Renal cortical epithelial cell (primary cell): ENCODE measurements around the gene PLA2G4A. TPM values are rescaled to one million over a fixed set of nuclear protein-coding genes. Genes with fewer than 3 reads are reported as not detected.
"Not testable (repeated sequence)": the region's sequence is repeated elsewhere in the genome, so short reads cannot be mapped to it uniquely, and the experiment has no call there.

Experiments
- DNase-seq: peaks from one replicate; pipeline ENCODE4 v3.0.0-alpha.2; 2011; ENCODE audit warnings: low read depth
- total RNA-seq: library from RNA; depleted of rRNA; stranded (reverse); fragments of >200 nt; gene quantifications from 2 replicates; pipeline ENCODE4 v1.2.3, GENCODE V29; 2014

PLA2G4A gene
- total RNA-seq, 1 donor from 2014 or later, result 0.94 TPM

DNA sequence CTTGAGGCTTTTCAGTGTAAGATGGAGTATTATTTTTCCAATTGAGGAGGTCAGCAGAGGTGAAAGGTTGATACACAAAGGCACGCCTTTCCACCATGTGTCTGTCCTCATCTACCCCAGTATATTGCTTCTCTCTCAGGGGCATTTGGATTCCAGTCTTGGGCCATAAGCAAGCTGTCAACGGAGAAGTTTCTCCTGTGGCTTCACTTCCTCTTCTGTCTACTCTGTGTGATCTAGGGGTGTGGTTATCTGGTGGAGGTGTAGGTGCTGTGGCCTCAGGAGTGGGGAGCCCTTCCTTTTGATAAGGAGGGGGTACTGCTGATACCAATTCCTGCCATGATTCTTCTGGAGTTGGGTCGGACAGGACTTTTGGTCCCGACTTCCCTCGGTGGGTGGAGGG is 92.6 kb downstream of the PLA2G4A start:
- not testable (repeated sequence) for DNase-seq

DNA sequence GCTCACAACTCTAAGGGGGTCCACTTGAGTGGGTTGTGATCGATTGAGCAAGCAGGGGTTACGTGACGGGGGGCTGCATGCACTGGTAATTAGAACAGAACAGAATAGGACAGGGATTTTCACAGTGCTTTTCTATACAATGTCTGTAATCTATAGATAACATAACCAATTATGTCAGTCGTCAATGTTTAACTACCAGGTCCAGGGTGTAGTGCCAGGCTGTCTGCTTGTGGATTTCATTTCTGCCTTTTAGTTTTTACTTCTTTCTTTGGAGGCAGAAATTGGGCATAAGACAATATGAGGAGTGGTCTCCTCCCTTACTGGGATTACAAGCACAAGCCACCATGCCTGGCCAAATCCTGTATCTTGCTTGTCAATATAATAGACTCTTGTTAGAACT is 94.1 kb downstream of the PLA2G4A start:
- DNase-seq, result not testable (repeated sequence)

DNA sequence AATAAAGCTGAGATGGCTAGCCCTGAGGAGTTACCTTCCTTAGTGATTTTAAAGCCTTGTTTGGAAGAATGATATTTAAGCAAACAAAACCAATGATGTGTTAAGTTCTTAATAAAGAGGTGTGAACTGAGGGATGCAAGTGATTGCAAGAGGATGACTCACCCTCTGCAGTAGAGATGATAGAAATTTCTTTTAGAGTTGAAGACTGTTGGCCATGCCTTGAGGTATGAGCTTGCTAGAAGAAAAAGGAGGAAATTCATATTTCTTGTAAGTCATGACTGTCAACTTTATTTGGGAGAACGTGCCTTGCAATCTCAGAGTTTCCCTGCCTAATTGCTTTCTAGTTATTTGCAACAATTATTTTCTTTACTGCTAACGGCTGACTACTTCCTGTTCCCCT is 94.7 kb downstream of the PLA2G4A start:
- DNase-seq, result peak; percentile 58

GRCh38 chr1:186925881-186926669 is 97.3 kb downstream of the PLA2G4A start:
- no peak for DNase-seq

- no peak for DNase-seq
These were observed 99.1 kb downstream of the PLA2G4A start for GRCh38 chr1:186927884-186928283.

DNA sequence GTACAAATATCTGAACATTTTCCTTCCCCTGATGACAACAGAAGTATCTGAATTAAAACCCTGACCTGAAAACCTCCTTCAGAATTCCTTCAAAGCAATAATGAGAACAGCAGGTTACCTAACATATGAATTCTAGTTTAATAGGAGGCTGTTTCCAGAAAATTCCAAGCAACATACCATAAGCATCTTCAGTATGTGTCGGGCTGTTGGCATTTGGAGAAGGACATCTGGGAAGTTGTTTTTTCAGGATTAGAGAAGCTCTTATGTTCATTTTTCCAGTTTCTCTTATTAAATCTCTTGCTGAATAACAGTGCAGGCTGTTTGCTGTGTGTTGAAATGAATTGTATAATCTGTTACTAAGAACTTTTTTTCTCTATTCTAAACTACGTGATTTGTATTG is 101.5 kb downstream of the PLA2G4A start:
- DNase-seq, result no peak

- no peak for DNase-seq
These were observed 108.4 kb downstream of the PLA2G4A start for GRCh38 chr1:186937016-186937670.

GRCh38 chr1:186943891-186944686 is 115.3 kb downstream of the PLA2G4A start:
- DNase-seq, result no peak

DNA sequence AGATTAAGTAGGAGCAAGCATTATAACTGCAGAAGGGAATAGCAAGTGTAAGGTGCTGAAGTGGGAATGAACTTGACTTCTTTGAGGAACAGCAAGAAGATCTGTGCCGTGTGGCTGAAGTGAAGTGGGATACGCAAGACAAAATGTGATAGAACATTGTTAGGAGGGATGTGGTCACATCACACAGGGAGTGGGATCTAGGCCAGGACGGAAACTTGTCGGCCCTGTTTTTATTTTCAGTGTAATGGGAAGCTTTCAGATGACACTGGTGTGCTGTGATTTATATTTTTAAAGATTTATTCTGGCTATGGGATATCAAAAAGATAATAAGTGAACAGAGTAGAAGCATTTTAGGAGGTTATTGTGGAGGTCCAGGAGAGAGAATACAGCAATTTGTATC is 116.4 kb downstream of the PLA2G4A start:
- DNase-seq, result no peak

DNA sequence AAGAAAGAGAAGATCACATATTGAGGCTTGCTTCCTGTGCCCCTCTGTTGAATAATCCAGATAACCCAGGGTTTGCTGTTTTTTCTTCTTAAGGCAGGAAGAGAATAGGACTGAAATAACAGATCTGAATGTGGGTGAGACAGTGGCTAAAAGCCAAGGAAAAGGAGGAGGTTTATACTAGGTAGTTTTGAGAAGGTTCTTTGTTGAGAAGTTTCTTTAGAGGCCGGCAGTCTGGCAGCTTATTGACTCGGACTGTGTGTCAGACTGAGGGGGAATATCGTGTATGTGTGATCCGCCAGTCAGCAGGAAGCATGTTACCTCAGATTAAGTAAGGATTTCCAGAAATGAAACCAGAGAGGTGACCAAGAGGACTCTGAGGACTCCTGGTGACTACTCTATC is 119.8 kb downstream of the PLA2G4A start:
- DNase-seq, result no peak

GRCh38 chr1:186949173-186949572 is 120.4 kb downstream of the PLA2G4A start:
- DNase-seq, result no peak

- DNase-seq, result peak; percentile 30
These were observed 121.8 kb downstream of the PLA2G4A start for GRCh38 chr1:186950547-186950946.

DNA sequence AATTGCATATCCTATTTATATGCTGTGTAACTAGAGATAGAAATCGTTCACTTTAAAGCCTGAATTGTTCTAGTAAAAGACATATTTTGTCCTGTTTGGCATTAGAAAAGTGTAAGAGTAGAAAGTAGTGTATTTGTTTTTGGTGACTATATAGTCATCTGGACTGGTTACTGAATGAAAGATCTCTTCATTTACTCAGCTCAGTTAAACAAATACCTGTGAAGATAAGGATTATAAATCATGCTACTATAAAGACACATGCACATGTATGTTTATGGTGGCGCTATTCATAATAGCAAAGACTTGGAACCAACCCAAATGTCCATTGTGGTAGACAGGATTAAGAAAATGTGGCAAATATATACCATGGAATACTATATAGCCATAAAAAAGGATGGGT is 125.1 kb downstream of the PLA2G4A start:
- DNase-seq, result no peak

DNA sequence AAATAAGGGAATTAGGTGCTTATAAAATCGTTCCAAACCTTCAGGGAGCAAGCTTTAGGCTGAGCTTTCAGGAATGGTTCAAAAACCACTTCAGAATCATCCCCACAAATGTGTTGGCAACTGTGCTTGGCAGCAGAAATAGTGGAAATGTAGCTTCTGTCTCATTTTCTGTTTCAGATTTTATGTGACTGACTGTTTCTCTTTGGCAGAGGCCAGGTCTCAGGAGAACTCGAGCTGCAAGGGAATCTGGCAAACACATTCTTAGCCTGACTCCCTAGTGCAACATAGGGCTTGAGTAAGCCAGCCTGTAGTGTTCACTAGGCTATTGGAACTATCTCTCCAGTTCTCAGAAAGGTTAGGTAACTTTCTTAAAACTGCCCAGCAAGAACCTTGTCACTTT is 128.6 kb downstream of the PLA2G4A start:
- no peak for DNase-seq

DNA sequence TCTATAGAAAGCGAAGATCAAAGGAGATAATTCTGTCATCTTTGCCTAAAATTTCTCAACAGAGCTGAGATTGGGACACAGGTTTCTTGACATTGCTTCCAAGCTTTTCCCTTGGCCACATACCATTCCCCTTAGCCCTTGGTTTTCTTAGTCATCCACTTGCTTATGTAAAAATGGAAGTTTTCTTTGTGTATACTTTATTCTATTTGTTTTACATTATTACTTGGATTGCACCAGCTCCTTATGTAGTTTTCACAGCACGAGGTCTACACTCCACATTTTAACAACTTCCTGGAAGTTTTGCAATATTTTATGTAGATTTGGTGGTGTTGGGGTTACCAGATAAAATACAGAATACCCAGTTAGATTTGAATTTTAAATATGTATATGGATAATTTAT is 129.8 kb downstream of the PLA2G4A start:
- DNase-seq, result no peak

DNA sequence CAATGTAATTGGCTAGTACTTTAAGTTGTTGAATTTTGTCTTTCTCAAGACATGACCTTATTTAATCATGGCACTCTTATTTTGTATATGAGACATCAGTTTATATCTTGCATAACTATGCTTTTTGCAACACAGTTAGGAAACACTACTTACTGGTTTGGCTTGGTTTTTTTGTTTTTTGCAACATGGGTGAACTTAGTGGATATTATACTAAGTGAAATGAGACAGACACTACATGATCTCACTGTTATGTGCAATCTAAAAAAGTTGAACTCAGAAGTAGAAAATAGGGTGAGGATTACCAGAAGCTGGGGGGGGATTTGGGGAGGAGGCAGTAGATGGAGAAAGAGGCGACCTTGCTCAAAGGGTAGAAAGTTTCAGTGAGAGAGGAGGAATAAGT is 132.1 kb downstream of the PLA2G4A start:
- no peak for DNase-seq

GRCh38 chr1:186965847-186966246 is 137.1 kb downstream of the PLA2G4A start:
- DNase-seq, result no peak

DNA sequence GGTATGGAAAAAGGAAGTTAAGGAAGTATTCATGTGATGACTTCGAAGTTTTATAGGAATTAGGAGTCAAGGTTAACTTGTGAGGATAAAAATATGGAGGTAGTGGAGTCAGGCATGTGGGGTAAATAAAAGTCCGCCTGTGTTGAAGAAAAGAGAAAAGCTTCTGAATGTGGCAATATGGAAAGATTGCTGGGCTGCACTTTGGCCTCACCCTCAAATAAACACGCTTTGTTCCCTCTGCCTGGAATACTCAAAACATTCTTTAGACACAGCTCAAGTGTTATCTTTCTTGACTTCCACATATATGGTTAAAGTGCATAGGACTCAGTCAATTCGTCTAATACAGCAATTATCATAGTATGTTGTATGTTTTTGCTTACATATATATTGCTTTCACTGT is 137.7 kb downstream of the PLA2G4A start:
- no peak for DNase-seq

- DNase-seq, result peak; percentile 45
These were observed 139.1 kb downstream of the PLA2G4A start for GRCh38 chr1:186967656-186968394.

DNA sequence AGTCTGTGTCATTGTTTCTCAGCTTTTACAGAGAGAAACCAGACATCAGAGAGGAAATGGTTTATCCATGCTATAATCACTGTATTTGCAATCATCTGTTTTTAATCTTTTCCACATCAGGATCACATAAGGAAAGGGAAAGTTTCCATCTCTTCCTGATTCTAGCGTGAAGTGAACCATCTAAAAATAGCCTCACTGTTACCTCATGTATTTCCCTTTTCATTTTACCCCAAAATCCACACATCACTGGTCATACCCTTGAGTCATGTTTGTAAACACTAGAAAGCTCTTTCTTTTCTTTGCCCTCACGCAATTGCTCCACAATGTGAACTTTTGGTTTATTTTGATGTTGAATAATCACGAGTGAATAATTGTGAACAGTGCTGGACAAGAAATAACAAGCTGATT is 146.0 kb downstream of the PLA2G4A start:
- peak; percentile 34 for DNase-seq

DNA sequence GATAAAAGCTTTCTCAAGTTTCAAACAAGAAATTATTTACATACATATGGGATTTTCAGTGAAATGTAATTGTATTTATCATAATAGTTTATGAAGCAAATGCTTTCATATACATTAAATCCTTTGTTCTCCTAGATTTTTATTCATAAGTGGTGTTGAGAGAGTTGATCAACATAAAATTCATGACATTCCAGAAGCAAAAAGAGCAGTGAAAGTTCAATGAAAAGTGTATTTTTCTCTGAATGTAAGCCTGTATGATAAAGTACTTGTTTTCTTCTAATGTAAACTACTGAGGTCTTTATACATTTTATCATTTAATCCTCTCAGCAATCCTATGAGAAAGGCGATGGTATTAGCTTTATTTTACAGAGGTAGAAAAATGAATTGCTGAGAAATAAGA is 146.5 kb downstream of the PLA2G4A start:
- no peak for DNase-seq

DNA sequence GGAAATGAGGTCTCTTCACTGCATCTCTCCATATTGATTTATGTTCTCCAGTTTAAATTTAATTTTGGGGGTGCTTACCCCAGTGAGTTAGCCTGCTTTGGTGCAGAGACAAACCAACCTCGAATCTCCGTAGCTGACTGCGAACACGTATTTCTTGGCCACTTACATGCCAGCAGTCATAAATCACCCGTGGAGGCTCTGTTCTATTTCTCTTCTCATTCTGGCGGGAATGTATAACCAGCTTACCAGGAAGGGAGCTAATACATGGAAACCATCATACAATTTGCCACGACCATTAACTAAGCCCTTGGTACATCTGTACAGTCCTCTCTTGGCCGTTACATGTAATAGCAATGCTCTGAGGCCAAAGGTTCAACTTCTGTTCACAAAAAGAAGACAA is 148.0 kb downstream of the PLA2G4A start:
- no peak for DNase-seq
